ENCODE data around the gene NOS3. TPM values are rescaled to one million over a fixed set of nuclear protein-coding genes. Genes with fewer than 3 reads are reported as not detected.

Gene NOS3
- total and polyA plus RNA-seq, 2 donors (not counting 3 experiments of a cell fraction or from before 2014, with no cell fraction given) = 82.8 to 95.1 TPM

DNA sequence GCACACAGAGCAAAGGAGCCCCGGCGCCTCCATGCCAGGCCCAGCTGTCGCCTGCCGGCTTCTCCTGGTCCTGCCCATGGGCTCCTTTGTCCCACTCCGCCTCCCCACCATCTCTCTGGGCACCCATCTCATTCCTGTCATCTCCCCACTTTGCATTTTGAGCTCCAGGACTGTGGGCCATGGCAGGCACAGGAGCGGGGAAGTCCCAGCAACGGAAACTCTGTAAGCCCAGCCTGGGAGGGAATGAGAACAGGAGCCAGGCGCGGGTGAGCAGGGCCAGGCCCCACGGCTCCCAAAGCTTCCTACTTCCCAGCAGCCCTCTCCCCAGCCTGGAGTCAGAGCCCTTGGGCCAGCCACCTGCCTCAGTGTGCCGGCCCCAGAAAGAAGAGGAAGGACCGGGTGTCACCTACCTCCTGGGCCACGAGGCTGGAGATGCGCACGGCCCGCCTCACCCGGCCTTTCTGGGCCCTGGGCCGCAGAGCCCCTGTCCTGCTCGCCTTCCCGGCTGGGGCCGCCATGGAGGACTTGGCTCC lies 35.8 kb upstream of the NOS3 start:
- dilution Hi-C loops (cut with MboI; ENCODE audit: extremely low pct_ligation_motif_present, low sequenced_read_pairs) = no loop called here
- intact Hi-C loops (cut with micrococcal nuclease) = no loop called here
- no peaks in the 10 kb centered on the region for H3K79me2 ChIP-seq (ENCODE audit: control insufficient read depth, insufficient read depth, low read length)
- no peak overlapping the region for H3K4me3 ChIP-seq (replicated peaks in 1 of 3; ENCODE audit: insufficient read depth in 1 of 3, low read depth in 1 of 3, low read length in 3 of 3)
- no TSS peak for BruUV-seq (replicated peaks)
- no peaks in the 10 kb centered on the region for H3K4me1 ChIP-seq (ENCODE audit: control insufficient read depth, extremely low read depth, insufficient read depth, low read length)
- no peak for TF ChIP-seq POLR2AphosphoS5 (IDR thresholded peaks at IDR 0.05; ENCODE audit: insufficient read depth, low read depth, low read length)
- TF ChIP-seq POLR2A (IDR thresholded peaks at IDR 0.05; ENCODE audit: low read depth, low read length) = no peak
- TF ChIP-seq, protein P1, sequence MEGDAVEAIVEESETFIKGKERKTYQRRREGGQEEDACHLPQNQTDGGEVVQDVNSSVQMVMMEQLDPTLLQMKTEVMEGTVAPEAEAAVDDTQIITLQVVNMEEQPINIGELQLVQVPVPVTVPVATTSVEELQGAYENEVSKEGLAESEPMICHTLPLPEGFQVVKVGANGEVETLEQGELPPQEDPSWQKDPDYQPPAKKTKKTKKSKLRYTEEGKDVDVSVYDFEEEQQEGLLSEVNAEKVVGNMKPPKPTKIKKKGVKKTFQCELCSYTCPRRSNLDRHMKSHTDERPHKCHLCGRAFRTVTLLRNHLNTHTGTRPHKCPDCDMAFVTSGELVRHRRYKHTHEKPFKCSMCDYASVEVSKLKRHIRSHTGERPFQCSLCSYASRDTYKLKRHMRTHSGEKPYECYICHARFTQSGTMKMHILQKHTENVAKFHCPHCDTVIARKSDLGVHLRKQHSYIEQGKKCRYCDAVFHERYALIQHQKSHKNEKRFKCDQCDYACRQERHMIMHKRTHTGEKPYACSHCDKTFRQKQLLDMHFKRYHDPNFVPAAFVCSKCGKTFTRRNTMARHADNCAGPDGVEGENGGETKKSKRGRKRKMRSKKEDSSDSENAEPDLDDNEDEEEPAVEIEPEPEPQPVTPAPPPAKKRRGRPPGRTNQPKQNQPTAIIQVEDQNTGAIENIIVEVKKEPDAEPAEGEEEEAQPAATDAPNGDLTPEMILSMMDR (IDR thresholded peaks at IDR 0.05; ENCODE audit: extremely low read depth in 1 of 2, insufficient read depth in 1 of 2, low read depth in 1 of 2, low read length in 2 of 2) = no peak
- TF ChIP-seq JUN (IDR thresholded peaks at IDR 0.05; ENCODE audit: borderline replicate concordance, insufficient read depth, insufficient read length, low read depth) = no peak
- TF ChIP-seq GATA2 (IDR thresholded peaks at IDR 0.05; ENCODE audit: insufficient read depth, insufficient read length, low read depth, low read length) = no peak
- no peak for TF ChIP-seq EZH2 (IDR thresholded peaks at IDR 0.05; ENCODE audit: borderline replicate concordance, low read depth, low read length, severe bottlenecking)
- TF ChIP-seq MYC (IDR thresholded peaks at IDR 0.05; ENCODE audit: low read depth, low read length) = no peak
- TF ChIP-seq, protein P2, sequence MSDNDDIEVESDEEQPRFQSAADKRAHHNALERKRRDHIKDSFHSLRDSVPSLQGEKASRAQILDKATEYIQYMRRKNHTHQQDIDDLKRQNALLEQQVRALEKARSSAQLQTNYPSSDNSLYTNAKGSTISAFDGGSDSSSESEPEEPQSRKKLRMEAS (IDR thresholded peaks at IDR 0.05; ENCODE audit: insufficient read depth, insufficient read length) = no peak
- TF ChIP-seq FOS (IDR thresholded peaks at IDR 0.05; ENCODE audit: borderline replicate concordance, insufficient read depth, low read length) = no peak
- no peaks in the 10 kb centered on the region for H3K9me3 ChIP-seq (replicated peaks; ENCODE audit: control insufficient read depth, insufficient read depth, low read length)
- ChIA-PET CTCF (no interaction called here), POLR2A (no interaction called here)
- peaks cover 18 to 22% of the 10 kb centered on the region in 2 experiments for H3K27me3 ChIP-seq (ENCODE audit: control insufficient read depth in 2 of 2, insufficient read depth in 2 of 2, low read length in 2 of 2)
- H3K4me2 ChIP-seq (ENCODE audit: insufficient read depth, low read length) = no peak overlapping the region
- no peaks in the 10 kb centered on the region for H3K36me3 ChIP-seq (ENCODE audit: control insufficient read depth in 2 of 2, extremely low read depth in 1 of 2, insufficient read depth in 2 of 2, low read length in 2 of 2)
- DNase-seq (ENCODE audit: low read depth, low spot score) (no peak), FAIRE-seq (no peak)
- no peak overlapping the region for H3K27ac ChIP-seq (ENCODE audit: insufficient read depth, low read depth, low read length)
- H3K9ac ChIP-seq (replicated peaks; ENCODE audit: extremely low read depth, insufficient read depth, low read length) = no peak overlapping the region
- no peaks in the 10 kb centered on the region for H4K20me1 ChIP-seq (replicated peaks; ENCODE audit: control insufficient read depth, extremely low read depth, insufficient read depth, low read length)
- H2AFZ ChIP-seq (ENCODE audit: low read depth, low read length) = no peak overlapping the region
- no peaks in the 10 kb centered on the region for H3K9me1 ChIP-seq (replicated peaks; ENCODE audit: control insufficient read depth, extremely low read depth, insufficient read depth, low read length)
